Neural crest cell (in vitro differentiated cells): Measurements from ENCODE around the gene HLA-DOA. TPM values are rescaled to one million over a fixed set of nuclear protein-coding genes. Genes with fewer than 3 reads are reported as not detected.

Experiments used
- DNase-seq: peaks from one replicate; pipeline ENCODE4 v3.0.0; 2021; ENCODE audit warnings: low read depth, mixed read lengths, low spot score
- H3K27ac Mint-ChIP-seq: one replicate; pipeline ENCODE4 v1.8.0; 2021; ENCODE audit warnings: mild to moderate bottlenecking, mixed read lengths; ENCODE audit not compliant: unreplicated experiment
- H3K27me3 Mint-ChIP-seq: 2 replicates; pipeline ENCODE4 v1.8.0; 2021; ENCODE audit warnings: low read depth, mild to moderate bottlenecking, mixed read lengths
- H3K36me3 Mint-ChIP-seq: 2 replicates; pipeline ENCODE4 v1.8.0; 2021; ENCODE audit warnings: low read depth, mild to moderate bottlenecking, mixed read lengths
- H3K4me1 Mint-ChIP-seq: 2 replicates; pipeline ENCODE4 v1.8.0; 2021; ENCODE audit warnings: mixed read lengths
- H3K4me3 Mint-ChIP-seq: one replicate; pipeline ENCODE4 v1.8.0; 2021; ENCODE audit warnings: mild to moderate bottlenecking, mixed read lengths
- H3K9me3 Mint-ChIP-seq: 2 replicates; pipeline ENCODE4 v1.8.0; 2021; ENCODE audit warnings: mixed read lengths
- CTCF ChIP-seq: fragments of 200-600 bp; sonication (generic); conservative IDR thresholded peaks from 2 replicates; pipeline ENCODE4 v1.5.0; 2021; ENCODE audit warnings: antibody characterized with exemption, mild to moderate bottlenecking
- total RNA-seq: library from RNA; stranded (reverse); gene quantifications from 2 replicates; pipeline ENCODE4 v1.2.1, GENCODE V29; 2021

The HLA-DOA gene
- total RNA-seq, 1 donor from 2014 or later = 1.7 TPM

GRCh38 chr6:32982702-32983492 is 26.5 kb downstream of the HLA-DOA start:
- DNase-seq = no peak
- Mint-ChIP-seq H3K4me3 (peak overlapping the region; percentile 52), H3K4me1 (peaks cover 19% of the 10 kb centered on the region), H3K27ac (no peak overlapping the region), H3K27me3 (peaks cover 15% of the 10 kb centered on the region), H3K36me3 (peaks cover 21% of the 10 kb centered on the region), H3K9me3 (no peaks in the 10 kb centered on the region)
- no peak for TF ChIP-seq CTCF

- H3K4me1 Mint-ChIP-seq = peaks cover 26% of the 10 kb centered on the region
- H3K27me3 Mint-ChIP-seq = peaks cover 11% of the 10 kb centered on the region
- H3K36me3 Mint-ChIP-seq = peaks cover 28% of the 10 kb centered on the region
- no peak for TF ChIP-seq CTCF
- H3K9me3 Mint-ChIP-seq = no peaks in the 10 kb centered on the region
- DNase-seq = no peak
- peak overlapping the region; percentile 66 for H3K4me3 Mint-ChIP-seq
- H3K27ac Mint-ChIP-seq = no peak overlapping the region
Observed at GRCh38 chr6:32982084-32982701, 27.2 kb downstream of the HLA-DOA start.

- TF ChIP-seq CTCF = no peak
Observed at GRCh38 chr6:32980488-32981038, 28.8 kb downstream of the HLA-DOA start.

GRCh38 chr6:32979720-32980487 is 29.5 kb downstream of the HLA-DOA start:
- no peak for DNase-seq
- Mint-ChIP-seq H3K9me3 (no peaks in the 10 kb centered on the region), H3K4me3 (peak overlapping the region; percentile 98), H3K27me3 (peaks cover 14% of the 10 kb centered on the region), H3K36me3 (peaks cover 49% of the 10 kb centered on the region), H3K4me1 (peaks cover 48% of the 10 kb centered on the region), H3K27ac (no peak overlapping the region)
- TF ChIP-seq CTCF = no peak

More at GRCh38 chr6:32980488-32981038, 28.8 kb downstream of the HLA-DOA start:
- Mint-ChIP-seq H3K9me3 (no peaks in the 10 kb centered on the region), H3K4me1 (peaks cover 41% of the 10 kb centered on the region), H3K36me3 (peaks cover 43% of the 10 kb centered on the region), H3K27me3 (peaks cover 10% of the 10 kb centered on the region), H3K4me3 (peak overlapping the region; percentile 42), H3K27ac (no peak overlapping the region)
- DNase-seq = no peak

GRCh38 chr6:32977953-32978324 is 31.5 kb downstream of the HLA-DOA start:
- no peak overlapping the region for H3K27ac Mint-ChIP-seq
- no peak for DNase-seq
- no peaks in the 10 kb centered on the region for H3K9me3 Mint-ChIP-seq
- peaks cover 68% of the 10 kb centered on the region for H3K36me3 Mint-ChIP-seq
- peaks cover 22% of the 10 kb centered on the region for H3K27me3 Mint-ChIP-seq
- H3K4me1 Mint-ChIP-seq = peaks cover 52% of the 10 kb centered on the region
- H3K4me3 Mint-ChIP-seq = peak overlapping the region; percentile 98
- no peak for TF ChIP-seq CTCF
